ENCODE results near the gene GDPD4. TPM values are rescaled to one million over a fixed set of nuclear protein-coding genes. Genes with fewer than 3 reads are reported as not detected.

GDPD4 gene
- total RNA-seq, 1 donor from 2014 or later = not detected

- DNase-seq = no peak
- Mint-ChIP-seq H3K4me1 (ENCODE audit: low read depth, unreplicated experiment) (no peaks in the 10 kb centered on the region), H3K27ac (ENCODE audit: unreplicated experiment) (no peak overlapping the region), H3K36me3 (ENCODE audit: unreplicated experiment) (no peaks in the 10 kb centered on the region), H3K4me3 (ENCODE audit: unreplicated experiment) (no peak overlapping the region), H3K27me3 (ENCODE audit: unreplicated experiment) (peaks cover 11% of the 10 kb centered on the region), H3K9me3 (ENCODE audit: unreplicated experiment) (peaks cover 6% of the 10 kb centered on the region)
- TF ChIP-seq CTCF (IDR thresholded peaks at IDR 0.05; ENCODE audit: partially characterized antibody, unreplicated experiment) = no peak
Measured at GRCh38 chr11:77207618-77208313, 93.7 kb downstream of the GDPD4 start.

GRCh38 chr11:77207019-77207485 lies 94.4 kb downstream of the GDPD4 start:
- no peak overlapping the region for H3K4me3 Mint-ChIP-seq (ENCODE audit: unreplicated experiment)
- DNase-seq = peak; percentile 14
- TF ChIP-seq CTCF (IDR thresholded peaks at IDR 0.05; ENCODE audit: partially characterized antibody, unreplicated experiment) = no peak
- no peaks in the 10 kb centered on the region for H3K4me1 Mint-ChIP-seq (ENCODE audit: low read depth, unreplicated experiment)
- peaks cover 6% of the 10 kb centered on the region for H3K27me3 Mint-ChIP-seq (ENCODE audit: unreplicated experiment)
- H3K27ac Mint-ChIP-seq (ENCODE audit: unreplicated experiment) = no peak overlapping the region
- no peaks in the 10 kb centered on the region for H3K36me3 Mint-ChIP-seq (ENCODE audit: unreplicated experiment)
- H3K9me3 Mint-ChIP-seq (ENCODE audit: unreplicated experiment) = peaks cover 6% of the 10 kb centered on the region

GRCh38 chr11:77206264-77207018 lies 95.0 kb downstream of the GDPD4 start:
- no peak overlapping the region for H3K4me3 Mint-ChIP-seq (ENCODE audit: unreplicated experiment)
- no peaks in the 10 kb centered on the region for H3K36me3 Mint-ChIP-seq (ENCODE audit: unreplicated experiment)
- peaks cover 6% of the 10 kb centered on the region for H3K9me3 Mint-ChIP-seq (ENCODE audit: unreplicated experiment)
- H3K4me1 Mint-ChIP-seq (ENCODE audit: low read depth, unreplicated experiment) = no peaks in the 10 kb centered on the region
- no peak for TF ChIP-seq CTCF (IDR thresholded peaks at IDR 0.05; ENCODE audit: partially characterized antibody, unreplicated experiment)
- peaks cover 4% of the 10 kb centered on the region for H3K27me3 Mint-ChIP-seq (ENCODE audit: unreplicated experiment)
- peak; percentile 18 for DNase-seq
- H3K27ac Mint-ChIP-seq (ENCODE audit: unreplicated experiment) = no peak overlapping the region

GRCh38 chr11:77205467-77206263 lies 95.8 kb downstream of the GDPD4 start:
- Mint-ChIP-seq H3K27me3 (ENCODE audit: unreplicated experiment) (peaks cover 4% of the 10 kb centered on the region), H3K27ac (ENCODE audit: unreplicated experiment) (no peak overlapping the region)
- TF ChIP-seq CTCF (IDR thresholded peaks at IDR 0.05; ENCODE audit: partially characterized antibody, unreplicated experiment) = no peak

More at GRCh38 chr11:77205467-77206263, 95.8 kb downstream of the GDPD4 start:
- no peak overlapping the region for H3K4me3 Mint-ChIP-seq (ENCODE audit: unreplicated experiment)
- DNase-seq = peak; percentile 18
- H3K9me3 Mint-ChIP-seq (ENCODE audit: unreplicated experiment) = peaks cover 6% of the 10 kb centered on the region
- no peaks in the 10 kb centered on the region for H3K36me3 Mint-ChIP-seq (ENCODE audit: unreplicated experiment)
- no peaks in the 10 kb centered on the region for H3K4me1 Mint-ChIP-seq (ENCODE audit: low read depth, unreplicated experiment)
